ENCODE data around the gene GBGT1. TPM values are rescaled to one million over a fixed set of nuclear protein-coding genes. Genes with fewer than 3 reads are reported as not detected.

Gene GBGT1
- total and polyA plus RNA-seq, 2 experiments from 2014 or later: 3.7 to 22.4 TPM

DNA sequence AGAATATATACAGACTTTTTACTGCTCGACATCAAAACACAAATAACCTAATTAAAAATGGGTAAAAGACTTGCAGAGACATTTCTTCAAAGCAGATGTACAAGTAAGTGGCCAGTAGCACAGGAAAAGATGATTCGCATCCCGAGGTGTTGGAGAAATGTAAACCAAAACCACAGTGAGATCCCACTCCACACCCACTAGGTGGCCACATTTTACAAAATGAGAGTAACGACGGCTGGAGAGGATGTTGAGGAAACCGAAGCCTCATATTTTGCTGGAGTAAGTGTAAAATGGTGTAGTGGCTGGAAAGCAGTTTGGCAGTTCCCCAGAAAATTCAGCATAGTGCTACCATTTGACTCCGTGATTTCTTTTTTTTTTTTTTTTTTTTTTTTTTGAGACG lies 21.3 kb upstream of the GBGT1 start:
- Histone ChIP-seq H3K79me2 (replicated peaks; ENCODE audit: insufficient read depth) (no peaks in the 10 kb centered on the region), H3F3A (replicated peaks; ENCODE audit: low read depth) (no peaks in the 10 kb centered on the region), H3K4me1 (ENCODE audit: insufficient read depth) (no peaks in the 10 kb centered on the region), H3K4me3 (no peak overlapping the region), H4K20me1 (replicated peaks; ENCODE audit: insufficient read depth) (no peaks in the 10 kb centered on the region), H3K36me3 (ENCODE audit: insufficient read depth) (no peaks in the 10 kb centered on the region), H3K4me2 (no peak overlapping the region), H3K27me3 (ENCODE audit: insufficient read depth) (peaks cover 10% of the 10 kb centered on the region; the same call in 1 of the 2 replicates), H3K9me2 (ENCODE audit: insufficient read depth) (no peaks in the 10 kb centered on the region), H2AFZ (no peak overlapping the region), H3K27ac (ENCODE audit: low read depth) (no peak overlapping the region)
- Mint-ChIP-seq H3K27ac (no peak overlapping the region), H3K9me3 (no peaks in the 10 kb centered on the region), H3K36me3 (ENCODE audit: low read depth) (no peaks in the 10 kb centered on the region), H3K27me3 (ENCODE audit: insufficient read depth, low read depth, poor library complexity) (peaks cover 14% of the 10 kb centered on the region), H3K4me3 (no peak overlapping the region), H3K4me1 (peaks cover 2% of the 10 kb centered on the region; the same call in 1 of the 3 replicates)
- DNase-seq (ENCODE audit: low spot score) (peak; percentile 75), ATAC-seq (peak; percentile 39)
- TF ChIP-seq POLR2AphosphoS5 (IDR thresholded peaks at IDR 0.05; ENCODE audit: low read depth): no peak
- TF ChIP-seq CTCF (conservative IDR thresholded peaks at IDR 0.05; ENCODE audit: low read depth in 2 of 2): peak; percentile 49 to 73

- Mint-ChIP-seq H3K4me3 (no peak overlapping the region), H3K27me3 (ENCODE audit: insufficient read depth, low read depth, poor library complexity) (peaks cover 8% of the 10 kb centered on the region), H3K9me3 (no peaks in the 10 kb centered on the region), H3K36me3 (ENCODE audit: low read depth) (no peaks in the 10 kb centered on the region), H3K4me1 (no peaks in the 10 kb centered on the region), H3K27ac (no peak overlapping the region)
- Histone ChIP-seq H3K4me1 (ENCODE audit: insufficient read depth) (no peaks in the 10 kb centered on the region), H3K79me2 (replicated peaks; ENCODE audit: insufficient read depth) (no peaks in the 10 kb centered on the region), H3K27me3 (ENCODE audit: insufficient read depth) (peaks cover 7% of the 10 kb centered on the region; the same call in 1 of the 2 replicates), H4K20me1 (replicated peaks; ENCODE audit: insufficient read depth) (no peaks in the 10 kb centered on the region), H3K9me2 (ENCODE audit: insufficient read depth) (no peaks in the 10 kb centered on the region), H3K4me3 (no peak overlapping the region), H3K27ac (ENCODE audit: low read depth) (no peak overlapping the region), H3K36me3 (ENCODE audit: insufficient read depth) (no peaks in the 10 kb centered on the region), H3K4me2 (no peak overlapping the region), H3F3A (replicated peaks; ENCODE audit: low read depth) (no peaks in the 10 kb centered on the region), H2AFZ (no peak overlapping the region)
- DNase-seq (ENCODE audit: low spot score) (no peak), ATAC-seq (no peak)
- TF ChIP-seq, protein P1, sequence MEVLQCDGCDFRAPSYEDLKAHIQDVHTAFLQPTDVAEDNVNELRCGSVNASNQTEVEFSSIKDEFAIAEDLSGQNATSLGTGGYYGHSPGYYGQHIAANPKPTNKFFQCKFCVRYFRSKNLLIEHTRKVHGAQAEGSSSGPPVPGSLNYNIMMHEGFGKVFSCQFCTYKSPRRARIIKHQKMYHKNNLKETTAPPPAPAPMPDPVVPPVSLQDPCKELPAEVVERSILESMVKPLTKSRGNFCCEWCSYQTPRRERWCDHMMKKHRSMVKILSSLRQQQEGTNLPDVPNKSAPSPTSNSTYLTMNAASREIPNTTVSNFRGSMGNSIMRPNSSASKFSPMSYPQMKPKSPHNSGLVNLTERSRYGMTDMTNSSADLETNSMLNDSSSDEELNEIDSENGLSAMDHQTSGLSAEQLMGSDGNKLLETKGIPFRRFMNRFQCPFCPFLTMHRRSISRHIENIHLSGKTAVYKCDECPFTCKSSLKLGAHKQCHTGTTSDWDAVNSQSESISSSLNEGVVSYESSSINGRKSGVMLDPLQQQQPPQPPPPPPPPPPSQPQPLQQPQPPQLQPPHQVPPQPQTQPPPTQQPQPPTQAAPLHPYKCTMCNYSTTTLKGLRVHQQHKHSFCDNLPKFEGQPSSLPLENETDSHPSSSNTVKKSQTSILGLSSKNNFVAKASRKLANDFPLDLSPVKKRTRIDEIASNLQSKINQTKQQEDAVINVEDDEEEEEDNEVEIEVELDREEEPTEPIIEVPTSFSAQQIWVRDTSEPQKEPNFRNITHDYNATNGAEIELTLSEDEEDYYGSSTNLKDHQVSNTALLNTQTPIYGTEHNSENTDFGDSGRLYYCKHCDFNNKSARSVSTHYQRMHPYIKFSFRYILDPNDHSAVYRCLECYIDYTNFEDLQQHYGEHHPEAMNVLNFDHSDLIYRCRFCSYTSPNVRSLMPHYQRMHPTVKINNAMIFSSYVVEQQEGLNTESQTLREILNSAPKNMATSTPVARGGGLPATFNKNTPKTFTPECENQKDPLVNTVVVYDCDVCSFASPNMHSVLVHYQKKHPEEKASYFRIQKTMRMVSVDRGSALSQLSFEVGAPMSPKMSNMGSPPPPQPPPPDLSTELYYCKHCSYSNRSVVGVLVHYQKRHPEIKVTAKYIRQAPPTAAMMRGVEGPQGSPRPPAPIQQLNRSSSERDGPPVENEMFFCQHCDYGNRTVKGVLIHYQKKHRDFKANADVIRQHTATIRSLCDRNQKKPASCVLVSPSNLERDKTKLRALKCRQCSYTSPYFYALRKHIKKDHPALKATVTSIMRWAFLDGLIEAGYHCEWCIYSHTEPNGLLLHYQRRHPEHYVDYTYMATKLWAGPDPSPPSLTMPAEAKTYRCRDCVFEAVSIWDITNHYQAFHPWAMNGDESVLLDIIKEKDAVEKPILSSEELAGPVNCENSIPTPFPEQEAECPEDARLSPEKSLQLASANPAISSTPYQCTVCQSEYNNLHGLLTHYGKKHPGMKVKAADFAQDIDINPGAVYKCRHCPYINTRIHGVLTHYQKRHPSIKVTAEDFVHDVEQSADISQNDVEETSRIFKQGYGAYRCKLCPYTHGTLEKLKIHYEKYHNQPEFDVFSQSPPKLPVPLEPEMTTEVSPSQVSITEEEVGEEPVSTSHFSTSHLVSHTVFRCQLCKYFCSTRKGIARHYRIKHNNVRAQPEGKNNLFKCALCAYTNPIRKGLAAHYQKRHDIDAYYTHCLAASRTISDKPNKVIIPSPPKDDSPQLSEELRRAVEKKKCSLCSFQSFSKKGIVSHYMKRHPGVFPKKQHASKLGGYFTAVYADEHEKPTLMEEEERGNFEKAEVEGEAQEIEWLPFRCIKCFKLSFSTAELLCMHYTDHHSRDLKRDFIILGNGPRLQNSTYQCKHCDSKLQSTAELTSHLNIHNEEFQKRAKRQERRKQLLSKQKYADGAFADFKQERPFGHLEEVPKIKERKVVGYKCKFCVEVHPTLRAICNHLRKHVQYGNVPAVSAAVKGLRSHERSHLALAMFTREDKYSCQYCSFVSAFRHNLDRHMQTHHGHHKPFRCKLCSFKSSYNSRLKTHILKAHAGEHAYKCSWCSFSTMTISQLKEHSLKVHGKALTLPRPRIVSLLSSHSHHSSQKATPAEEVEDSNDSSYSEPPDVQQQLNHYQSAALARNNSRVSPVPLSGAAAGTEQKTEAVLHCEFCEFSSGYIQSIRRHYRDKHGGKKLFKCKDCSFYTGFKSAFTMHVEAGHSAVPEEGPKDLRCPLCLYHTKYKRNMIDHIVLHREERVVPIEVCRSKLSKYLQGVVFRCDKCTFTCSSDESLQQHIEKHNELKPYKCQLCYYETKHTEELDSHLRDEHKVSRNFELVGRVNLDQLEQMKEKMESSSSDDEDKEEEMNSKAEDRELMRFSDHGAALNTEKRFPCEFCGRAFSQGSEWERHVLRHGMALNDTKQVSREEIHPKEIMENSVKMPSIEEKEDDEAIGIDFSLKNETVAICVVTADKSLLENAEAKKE (CRISPR knock-in tag; IDR thresholded peaks at IDR 0.05): no peak
- TF ChIP-seq EZH2 (IDR thresholded peaks at IDR 0.05; ENCODE audit: low read depth, unreplicated experiment): no peak
- TF ChIP-seq NANOG (IDR thresholded peaks at IDR 0.05; ENCODE audit: borderline replicate concordance): no peak
- TF ChIP-seq POLR2AphosphoS5 (IDR thresholded peaks at IDR 0.05; ENCODE audit: low read depth): no peak
- TF ChIP-seq CREB1 (CRISPR knock-in tag; IDR thresholded peaks at IDR 0.05; ENCODE audit: low read depth): no peak
- no peak for TF ChIP-seq CTCF (conservative IDR thresholded peaks at IDR 0.05; ENCODE audit: low read depth in 2 of 2)
- TF ChIP-seq JUNB (IDR thresholded peaks at IDR 0.05; ENCODE audit: unreplicated experiment): no peak
- no peak for TF ChIP-seq ZNF331 (CRISPR knock-in tag; IDR thresholded peaks at IDR 0.05; ENCODE audit: low read depth)
These were observed 18.4 kb upstream of the GBGT1 start for GRCh38 chr9:133182151-133182550.

Data from GM23338 (cell line).